ENCODE measurements around the gene KLRF1.

- TF ChIP-seq CTCF (IDR thresholded peaks at IDR 0.05) (no peak), POLR2A (IDR thresholded peaks at IDR 0.05) (no peak)
Measured at GRCh38 chr12:9796971-9797370, 30.3 kb upstream of the KLRF1 start.
